ENCODE measurements around the gene SLC6A6. TPM values are rescaled to one million over a fixed set of nuclear protein-coding genes. Genes with fewer than 3 reads are reported as not detected.

Gene SLC6A6
- total RNA-seq, 4 donors from 2014 or later, result 14.4 to 35.7 (median 17.0) TPM

GRCh38 chr3:14364580-14365292, 37.7 kb upstream of the SLC6A6 start:
- Histone ChIP-seq H3K4me3 (no peak overlapping the region), H3K27ac (no peak overlapping the region), H3K36me3 (no peaks in the 10 kb centered on the region), H3K9me3 (no peaks in the 10 kb centered on the region), H3K27me3 (peaks cover 0 to 92% (median 0%) of the 10 kb centered on the region in 4 donors), H3K4me1 (peaks cover 3 to 23% (median 4%) of the 10 kb centered on the region in 3 donors)
- no peak for TF ChIP-seq CTCF (IDR thresholded peaks at IDR 0.05)
- DNase-seq, result no peak
- WGBS, 2 donors, result 79 to 84% methylated on average over 8 of the region's 8 CpGs
- intact Hi-C loops (cut with DNase I), result no loop called here

- no peak overlapping the region for H3K4me3 ChIP-seq
- peaks cover 16 to 30% (median 16%) of the 10 kb centered on the region in 3 donors for H3K4me1 ChIP-seq
- no peak for TF ChIP-seq POLR2A (IDR thresholded peaks at IDR 0.05)
- no peak for TF ChIP-seq CTCF (IDR thresholded peaks at IDR 0.05)
- H3K27me3 ChIP-seq, result peaks cover 0 to 77% (median 0%) of the 10 kb centered on the region in 4 donors
- WGBS, 2 donors, result 35 to 70% methylated on average over 2 to 4 of the region's 8 CpGs
- H3K36me3 ChIP-seq, result no peaks in the 10 kb centered on the region
- intact Hi-C loops (cut with DNase I), result no loop called here
- no peaks in the 10 kb centered on the region for H3K9me3 ChIP-seq
- DNase-seq, result no peak
- no peak overlapping the region for H3K27ac ChIP-seq
Observed at GRCh38 chr3:14366248-14366647, 36.2 kb upstream of the SLC6A6 start.

- Histone ChIP-seq H3K27ac (no peak overlapping the region), H3K4me1 (peaks cover 25 to 39% (median 25%) of the 10 kb centered on the region in 3 donors), H3K27me3 (peaks cover 0 to 68% (median 0%) of the 10 kb centered on the region in 4 donors), H3K4me3 (no peak overlapping the region), H3K9me3 (no peaks in the 10 kb centered on the region), H3K36me3 (no peaks in the 10 kb centered on the region)
- 65 to 73% methylated on average over 21 to 22 of the region's 22 CpGs for WGBS, 2 donors
- TF ChIP-seq POLR2A (IDR thresholded peaks at IDR 0.05), result no peak
- TF ChIP-seq CTCF (IDR thresholded peaks at IDR 0.05), result no peak
- no peak for DNase-seq
- intact Hi-C loops (cut with DNase I), result no loop called here
Observed at GRCh38 chr3:14366915-14367823, 35.2 kb upstream of the SLC6A6 start.

- WGBS, 2 donors, result 89% methylated on average over 3 of the region's 10 CpGs; no CpG with 5 or more reads in 1 of the 2 donors
- TF ChIP-seq CTCF (IDR thresholded peaks at IDR 0.05), result peak in 1 of 6 experiments; percentile 6
- TF ChIP-seq POLR2A (IDR thresholded peaks at IDR 0.05), result no peak
- intact Hi-C loops (cut with DNase I), result no loop called here
- H3K4me3 ChIP-seq, result no peak overlapping the region
- H3K36me3 ChIP-seq, result no peaks in the 10 kb centered on the region
- peaks cover 32 to 49% (median 35%) of the 10 kb centered on the region in 3 donors for H3K4me1 ChIP-seq
- H3K9me3 ChIP-seq, result no peaks in the 10 kb centered on the region
- no peak for DNase-seq
- no peak overlapping the region for H3K27ac ChIP-seq
- peaks cover 0 to 61% (median 0%) of the 10 kb centered on the region in 4 donors for H3K27me3 ChIP-seq
Observed at GRCh38 chr3:14368146-14368545, 34.3 kb upstream of the SLC6A6 start.

GRCh38 chr3:14368885-14369284, 33.5 kb upstream of the SLC6A6 start:
- DNase-seq, result no peak
- Histone ChIP-seq H3K9me3 (no peaks in the 10 kb centered on the region), H3K4me1 (peaks cover 38 to 56% (median 41%) of the 10 kb centered on the region in 3 donors), H3K27me3 (peaks cover 0 to 58% (median 0%) of the 10 kb centered on the region in 4 donors), H3K27ac (no peak overlapping the region), H3K4me3 (no peak overlapping the region), H3K36me3 (no peaks in the 10 kb centered on the region)
- intact Hi-C loops (cut with DNase I), result no loop called here
- no peak for TF ChIP-seq POLR2A (IDR thresholded peaks at IDR 0.05)
- no peak for TF ChIP-seq CTCF (IDR thresholded peaks at IDR 0.05)
- WGBS, 2 donors, result 85% methylated on average over 2 of the region's 2 CpGs

Data from esophagus squamous epithelium (tissue), 5 donors.